Peyer's patch (tissue), 4 donors: Measurements from ENCODE around the gene GMFB.

ENCODE experiments used
- POLR2A ChIP-seq, 2 donors: fragments of 450-650 bp; IDR thresholded peaks; one replicate each; pipeline ENCODE4 v1.5.1; 2017; ENCODE audit warnings: antibody characterized with exemption in 2 of 2, mild to moderate bottlenecking in 2 of 2, moderate library complexity in 2 of 2
- TF ChIP-seq, protein P1 (sequence below), 6 experiments: fragments of 450-650 bp in 4 of 6; fragments of 200-600 bp in 2 of 6; sonication (generic) in 1 of 6; IDR thresholded peaks; one replicate each; pipeline ENCODE4 v1.5.1; 2017 to 2019; ENCODE audit warnings: antibody characterized with exemption in 6 of 6, mild to moderate bottlenecking in 3 of 6, moderate library complexity in 1 of 6

DNA sequence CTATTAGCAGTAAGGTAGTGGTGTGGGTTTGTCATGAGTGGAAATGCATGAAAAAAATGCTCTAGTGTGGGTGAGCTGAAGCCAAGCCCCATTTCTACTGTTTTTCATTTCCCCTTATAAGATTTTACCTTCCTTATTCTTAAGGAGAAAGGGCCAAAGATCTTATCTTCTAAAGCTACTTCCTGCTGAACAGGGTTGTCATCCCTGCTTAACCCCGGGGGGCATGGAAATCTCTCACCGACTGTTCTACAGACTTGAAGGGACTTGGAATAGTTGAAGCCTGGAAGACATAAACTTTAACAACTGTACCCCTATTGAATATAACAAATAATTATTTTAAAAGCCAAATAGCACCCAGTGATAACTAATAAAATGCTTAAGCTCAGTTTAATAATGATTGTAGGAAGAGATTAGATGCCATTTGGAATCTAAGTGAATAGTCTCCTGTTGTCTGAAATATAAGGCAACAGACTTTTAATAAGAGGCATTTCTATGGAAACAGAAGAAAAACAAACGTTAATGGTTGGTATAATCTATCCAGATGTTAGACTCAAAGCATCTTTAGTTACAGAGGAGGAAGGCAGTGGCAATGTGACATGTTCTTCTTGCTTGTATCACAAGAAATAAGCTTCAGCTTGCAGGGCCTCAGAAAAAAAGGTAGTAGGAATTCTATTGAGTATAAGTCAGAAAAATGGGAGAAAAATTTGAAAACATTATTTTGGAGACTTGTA is 1.8 kb upstream of the GMFB start:
- TF ChIP-seq, protein P1, sequence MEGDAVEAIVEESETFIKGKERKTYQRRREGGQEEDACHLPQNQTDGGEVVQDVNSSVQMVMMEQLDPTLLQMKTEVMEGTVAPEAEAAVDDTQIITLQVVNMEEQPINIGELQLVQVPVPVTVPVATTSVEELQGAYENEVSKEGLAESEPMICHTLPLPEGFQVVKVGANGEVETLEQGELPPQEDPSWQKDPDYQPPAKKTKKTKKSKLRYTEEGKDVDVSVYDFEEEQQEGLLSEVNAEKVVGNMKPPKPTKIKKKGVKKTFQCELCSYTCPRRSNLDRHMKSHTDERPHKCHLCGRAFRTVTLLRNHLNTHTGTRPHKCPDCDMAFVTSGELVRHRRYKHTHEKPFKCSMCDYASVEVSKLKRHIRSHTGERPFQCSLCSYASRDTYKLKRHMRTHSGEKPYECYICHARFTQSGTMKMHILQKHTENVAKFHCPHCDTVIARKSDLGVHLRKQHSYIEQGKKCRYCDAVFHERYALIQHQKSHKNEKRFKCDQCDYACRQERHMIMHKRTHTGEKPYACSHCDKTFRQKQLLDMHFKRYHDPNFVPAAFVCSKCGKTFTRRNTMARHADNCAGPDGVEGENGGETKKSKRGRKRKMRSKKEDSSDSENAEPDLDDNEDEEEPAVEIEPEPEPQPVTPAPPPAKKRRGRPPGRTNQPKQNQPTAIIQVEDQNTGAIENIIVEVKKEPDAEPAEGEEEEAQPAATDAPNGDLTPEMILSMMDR (IDR thresholded peaks at IDR 0.05) = no peak
- no peak for TF ChIP-seq POLR2A (IDR thresholded peaks at IDR 0.05)
